Natural killer cell treated with Interleukin-12 subunit alpha and Interleukin-12 subunit beta and Interleukin-15 and Interleukin-18, amount 100 ng/mL, for 72 hours (primary cell): Measurements from ENCODE around the gene DSC1. TPM values are rescaled to one million over a fixed set of nuclear protein-coding genes. Genes with fewer than 3 reads are reported as not detected.
"Not testable (repeated sequence)": the region's sequence is repeated elsewhere in the genome, so short reads cannot be mapped to it uniquely, and the experiment has no call there.

Source experiments
- ATAC-seq, 2 donors: fragments of 150-1000 bp; cut with Tn5 transposase in 1 of 2; sonication (Bioruptor Pico), chemical (Tn5 transposase) in 1 of 2; 2 replicates each; pipeline ENCODE4 v1.10.0; 2021
- DNase-seq: peaks from one replicate; pipeline ENCODE4 v3.0.0; 2022; ENCODE audit warnings: low spot score
- H3K27ac Mint-ChIP-seq, 2 donors: 1 replicate in 1 of 2; 2 replicates in 1 of 2; pipeline ENCODE4 v1.8.0; 2022; ENCODE audit warnings: mixed read lengths in 2 of 2, mild to moderate bottlenecking in 1 of 2, moderate library complexity in 1 of 2
- H3K27me3 Mint-ChIP-seq, 2 donors: 1 replicate in 1 of 2; 2 replicates in 1 of 2; pipeline ENCODE4 v1.8.0; 2022; ENCODE audit warnings: mixed read lengths in 2 of 2
- H3K36me3 Mint-ChIP-seq: one replicate; pipeline ENCODE4 v1.8.0; 2022; ENCODE audit warnings: mixed read lengths
- H3K4me1 Mint-ChIP-seq, 2 donors: 1 replicate in 1 of 2; 2 replicates in 1 of 2; pipeline ENCODE4 v1.8.0; 2022; ENCODE audit warnings: low read depth in 2 of 2, mixed read lengths in 2 of 2, mild to moderate bottlenecking in 1 of 2
- H3K4me3 Mint-ChIP-seq: one replicate; pipeline ENCODE4 v1.8.0; 2022; ENCODE audit warnings: mixed read lengths
- H3K9me3 Mint-ChIP-seq: 2 replicates; pipeline ENCODE4 v1.8.0; 2022; ENCODE audit warnings: mixed read lengths
- total RNA-seq, 2 donors: library from RNA; stranded (reverse); gene quantifications; one replicate each; pipeline ENCODE4 v1.2.3, GENCODE V29; 2022

DSC1 gene
- total RNA-seq, 2 donors from 2014 or later = not detected

DNA sequence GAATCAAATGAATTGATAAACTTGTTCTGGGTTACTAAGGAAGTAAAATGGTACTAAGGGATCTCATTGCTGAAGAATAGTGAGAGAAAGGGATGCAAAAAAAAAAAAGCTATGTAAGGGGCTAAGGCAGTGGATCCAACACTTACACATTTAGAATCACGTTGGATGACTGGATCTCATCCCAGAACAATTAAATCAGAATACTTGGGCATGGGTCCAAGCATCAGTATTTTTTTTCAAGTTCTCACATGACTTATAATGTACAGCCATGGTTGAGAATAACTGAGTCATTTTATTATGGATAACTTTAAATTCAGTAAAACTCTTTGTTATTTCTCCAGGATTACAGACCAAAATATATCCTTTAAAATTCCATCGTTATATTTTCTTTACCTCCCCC lies 8.5 kb downstream of the DSC1 start:
- H3K9me3 Mint-ChIP-seq = peaks cover 3% of the 10 kb centered on the region
- no peaks in the 10 kb centered on the region for H3K27me3 Mint-ChIP-seq
- no peaks in the 10 kb centered on the region for H3K36me3 Mint-ChIP-seq
- no peaks in the 10 kb centered on the region for H3K4me1 Mint-ChIP-seq
- ATAC-seq (no peak), DNase-seq (no peak)
- no peak overlapping the region for H3K27ac Mint-ChIP-seq
- no peak overlapping the region for H3K4me3 Mint-ChIP-seq

DNA sequence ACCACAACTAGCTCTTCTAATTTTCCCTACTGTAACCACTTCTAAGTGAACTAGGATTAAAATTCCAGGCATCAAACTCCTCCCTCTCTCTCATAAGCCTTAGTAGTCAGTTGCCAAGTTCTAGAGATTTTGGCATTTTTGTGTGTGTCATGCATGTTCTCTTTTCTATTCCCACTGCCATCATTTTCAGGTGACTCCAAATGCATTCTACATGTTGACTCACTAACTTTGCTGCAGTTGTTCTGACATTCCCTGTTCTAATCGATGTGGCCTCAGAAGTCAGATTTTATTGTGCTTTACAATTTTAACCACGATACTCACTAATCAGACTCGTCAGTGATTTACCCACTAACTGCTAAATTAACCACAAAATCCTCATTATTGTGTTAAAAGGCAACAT lies 13.3 kb downstream of the DSC1 start:
- Mint-ChIP-seq H3K36me3 (no peaks in the 10 kb centered on the region), H3K4me3 (no peak overlapping the region), H3K27me3 (no peaks in the 10 kb centered on the region), H3K9me3 (peaks cover 4% of the 10 kb centered on the region), H3K4me1 (no peaks in the 10 kb centered on the region), H3K27ac (no peak overlapping the region)
- DNase-seq (no peak), ATAC-seq (no peak)

DNA sequence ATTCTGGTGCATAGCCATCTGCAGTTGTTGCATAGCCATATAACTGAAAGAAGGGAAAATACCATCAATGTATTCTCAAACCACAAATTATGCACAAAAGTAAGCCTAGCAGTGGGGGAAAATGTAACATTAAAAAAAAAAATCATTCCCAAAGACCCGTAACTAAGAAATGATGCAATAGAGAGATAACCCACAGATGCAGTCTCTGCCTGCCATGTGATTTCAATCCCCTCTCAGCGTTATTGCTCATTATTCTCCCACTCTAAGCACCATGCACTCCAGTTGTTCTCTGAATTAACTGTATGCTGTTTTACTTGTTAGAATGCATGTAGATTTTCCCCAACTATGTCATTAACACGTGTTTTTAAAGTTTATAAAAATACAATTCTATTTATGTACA lies 14.1 kb downstream of the DSC1 start:
- H3K27me3 Mint-ChIP-seq = no peaks in the 10 kb centered on the region
- no peak overlapping the region for H3K27ac Mint-ChIP-seq
- DNase-seq (no peak), ATAC-seq (no peak)
- H3K4me3 Mint-ChIP-seq = no peak overlapping the region
- H3K9me3 Mint-ChIP-seq = peaks cover 4% of the 10 kb centered on the region
- H3K4me1 Mint-ChIP-seq = no peaks in the 10 kb centered on the region
- no peaks in the 10 kb centered on the region for H3K36me3 Mint-ChIP-seq

DNA sequence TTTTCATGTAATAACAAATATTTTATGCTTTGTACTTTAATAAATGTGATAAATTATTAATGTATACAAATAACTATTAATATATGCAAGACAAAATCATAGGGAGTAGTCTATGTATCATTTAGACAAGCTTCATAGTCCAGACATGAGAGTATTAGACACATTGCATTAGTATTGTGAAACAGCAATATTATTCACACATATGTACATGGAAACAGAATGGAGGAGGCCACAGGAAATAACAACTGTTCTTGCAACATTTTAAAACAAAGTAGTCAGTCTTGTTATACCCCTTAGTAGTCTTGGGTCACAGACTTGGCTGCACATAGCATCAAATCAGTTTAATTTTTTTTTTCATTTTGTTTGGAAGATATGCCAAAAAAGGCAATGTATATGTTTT lies 15.8 kb downstream of the DSC1 start:
- H3K36me3 Mint-ChIP-seq = no peaks in the 10 kb centered on the region
- H3K4me3 Mint-ChIP-seq = no peak overlapping the region
- ATAC-seq = no peak
- no peak overlapping the region for H3K27ac Mint-ChIP-seq
- peaks cover 4% of the 10 kb centered on the region for H3K9me3 Mint-ChIP-seq
- H3K4me1 Mint-ChIP-seq = no peaks in the 10 kb centered on the region
- no peak for DNase-seq
- H3K27me3 Mint-ChIP-seq = no peaks in the 10 kb centered on the region

DNA sequence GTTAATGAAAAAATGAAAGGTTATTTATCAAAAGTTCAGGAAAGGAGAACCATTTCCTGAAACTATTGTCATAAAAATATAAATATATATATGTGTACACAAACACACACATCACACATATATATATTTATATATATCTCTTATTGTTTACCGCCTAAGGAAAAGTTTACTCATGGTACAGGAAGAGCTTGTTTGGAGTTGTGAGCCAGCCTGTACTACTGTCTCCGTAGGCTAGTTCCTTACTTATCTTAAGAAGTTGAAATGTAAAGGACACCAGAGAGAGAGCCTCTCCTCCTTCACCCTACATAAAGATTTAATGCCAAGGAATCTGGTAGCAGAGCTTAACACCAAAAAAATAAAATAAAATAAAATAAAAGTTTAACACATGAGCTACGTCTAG lies 19.6 kb downstream of the DSC1 start:
- no peak overlapping the region for H3K27ac Mint-ChIP-seq

DNA sequence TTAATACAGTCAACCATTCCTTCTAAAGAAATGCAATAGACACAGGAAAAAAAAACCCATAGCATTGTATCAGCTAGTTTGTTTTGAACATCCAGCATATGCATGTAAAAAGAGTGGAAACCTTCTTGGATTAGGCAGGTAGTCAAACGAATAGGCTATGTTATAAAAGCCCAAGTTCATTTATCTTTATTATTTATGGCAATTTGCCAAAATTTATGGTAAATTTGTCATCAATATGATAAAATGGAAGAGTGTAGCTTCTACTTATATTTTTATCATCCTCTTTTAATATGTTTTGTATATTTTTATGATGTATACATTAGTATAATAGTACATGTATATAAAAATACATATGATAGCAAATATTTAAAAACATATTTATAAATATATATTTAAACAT lies 23.9 kb downstream of the DSC1 start:
- Mint-ChIP-seq H3K4me3 (no peak overlapping the region), H3K27ac (no peak overlapping the region), H3K27me3 (no peaks in the 10 kb centered on the region), H3K9me3 (peaks cover 3% of the 10 kb centered on the region), H3K4me1 (no peaks in the 10 kb centered on the region), H3K36me3 (no peaks in the 10 kb centered on the region)
- DNase-seq (no peak), ATAC-seq (no peak)

More for the DNA sequence above, 19.6 kb downstream of the DSC1 start:
- Mint-ChIP-seq H3K36me3 (no peaks in the 10 kb centered on the region), H3K9me3 (peaks cover 4% of the 10 kb centered on the region), H3K4me1 (no peaks in the 10 kb centered on the region), H3K4me3 (no peak overlapping the region), H3K27me3 (no peaks in the 10 kb centered on the region)
- DNase-seq (no peak), ATAC-seq (no peak)

DNA sequence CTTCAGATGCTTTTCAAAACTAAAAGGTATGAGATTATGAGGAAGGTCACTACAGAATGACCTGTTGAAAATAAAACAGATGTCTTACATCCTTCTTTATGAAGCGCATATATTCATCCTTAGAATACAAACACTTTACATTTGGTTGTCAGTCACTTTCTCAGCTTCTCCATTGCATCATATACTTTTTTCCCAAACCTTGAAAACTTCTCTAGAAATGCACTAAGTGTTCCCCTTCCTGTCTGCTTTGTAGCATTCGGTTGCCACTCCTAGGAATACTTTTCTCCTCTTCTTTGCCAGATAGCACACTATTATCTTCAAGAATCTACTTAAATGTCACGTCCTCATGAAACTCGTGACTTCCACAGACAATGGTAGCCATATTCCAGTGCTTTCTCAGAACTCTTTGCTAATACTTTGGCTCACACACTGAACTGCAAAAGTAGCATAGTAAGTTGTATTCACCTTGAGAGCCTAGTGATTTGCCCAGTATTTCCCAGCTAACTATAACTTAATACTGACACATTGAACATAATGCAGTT lies 27.6 kb downstream of the DSC1 start:
- Mint-ChIP-seq H3K27me3 (no peaks in the 10 kb centered on the region), H3K36me3 (no peaks in the 10 kb centered on the region), H3K9me3 (peaks cover 6% of the 10 kb centered on the region), H3K27ac (no peak overlapping the region), H3K4me3 (no peak overlapping the region), H3K4me1 (no peaks in the 10 kb centered on the region)
- no peak for ATAC-seq
- no peak for DNase-seq

DNA sequence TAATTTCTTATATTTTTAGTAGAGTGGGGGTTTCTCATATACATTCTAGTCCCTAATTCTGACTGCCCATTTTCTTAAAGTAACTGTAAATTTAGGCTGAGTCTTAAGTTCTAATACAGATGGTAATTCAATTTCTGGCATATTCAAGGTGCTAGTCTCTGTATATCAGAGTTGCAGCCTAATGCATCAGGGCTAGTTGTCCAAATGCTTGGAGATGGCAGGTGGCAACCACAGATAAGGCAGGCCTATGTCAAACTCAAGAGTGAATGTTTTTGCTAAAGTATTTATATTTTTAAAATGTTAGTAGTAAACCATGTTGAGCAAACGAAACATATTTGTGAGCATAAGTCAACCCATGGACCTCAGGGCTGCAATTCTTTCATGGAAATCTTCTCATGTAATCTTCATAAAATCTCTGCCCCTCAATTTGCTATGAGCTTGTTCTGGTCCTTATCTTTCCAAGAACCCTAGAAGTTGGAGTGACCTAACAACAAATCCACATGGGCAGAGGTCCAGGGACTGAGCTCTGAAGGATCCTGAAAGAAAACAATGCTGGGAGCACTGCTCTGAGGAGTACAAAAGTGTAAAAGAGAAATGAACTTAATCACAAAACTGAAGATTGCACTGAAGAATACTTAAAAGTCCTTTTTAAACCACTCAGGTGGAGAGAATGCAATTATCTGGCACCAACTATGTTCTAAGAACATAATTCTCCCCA lies 33.1 kb downstream of the DSC1 start:
- no peaks in the 10 kb centered on the region for H3K4me1 Mint-ChIP-seq
- no peak for ATAC-seq
- H3K4me3 Mint-ChIP-seq = no peak overlapping the region
- H3K27me3 Mint-ChIP-seq = no peaks in the 10 kb centered on the region
- DNase-seq = no peak
- no peaks in the 10 kb centered on the region for H3K36me3 Mint-ChIP-seq
- H3K27ac Mint-ChIP-seq = no peak overlapping the region
- H3K9me3 Mint-ChIP-seq = peaks cover 3% of the 10 kb centered on the region

DNA sequence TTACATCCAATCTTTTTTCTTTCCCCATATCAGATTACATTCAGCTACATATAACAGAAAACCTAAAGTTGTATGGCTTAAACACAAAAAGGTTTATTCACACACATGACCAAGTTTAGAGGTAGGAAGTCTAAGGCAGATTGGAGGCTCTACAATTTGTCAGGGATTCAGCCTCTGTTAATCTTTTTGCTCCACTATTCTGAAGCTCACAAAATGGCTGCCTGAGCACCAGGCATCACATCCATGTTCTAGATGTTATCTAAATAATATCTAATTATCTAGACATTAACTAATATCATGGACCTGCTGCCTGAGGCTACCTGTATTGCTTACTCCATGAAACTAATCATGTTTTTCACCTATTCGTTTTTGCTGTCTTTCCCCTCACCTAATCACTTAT lies 36.8 kb downstream of the DSC1 start:
- Mint-ChIP-seq H3K9me3 (no peaks in the 10 kb centered on the region), H3K27ac (no peak overlapping the region), H3K36me3 (no peaks in the 10 kb centered on the region), H3K27me3 (no peaks in the 10 kb centered on the region), H3K4me3 (no peak overlapping the region), H3K4me1 (no peaks in the 10 kb centered on the region)
- DNase-seq = no peak
- no peak for ATAC-seq

DNA sequence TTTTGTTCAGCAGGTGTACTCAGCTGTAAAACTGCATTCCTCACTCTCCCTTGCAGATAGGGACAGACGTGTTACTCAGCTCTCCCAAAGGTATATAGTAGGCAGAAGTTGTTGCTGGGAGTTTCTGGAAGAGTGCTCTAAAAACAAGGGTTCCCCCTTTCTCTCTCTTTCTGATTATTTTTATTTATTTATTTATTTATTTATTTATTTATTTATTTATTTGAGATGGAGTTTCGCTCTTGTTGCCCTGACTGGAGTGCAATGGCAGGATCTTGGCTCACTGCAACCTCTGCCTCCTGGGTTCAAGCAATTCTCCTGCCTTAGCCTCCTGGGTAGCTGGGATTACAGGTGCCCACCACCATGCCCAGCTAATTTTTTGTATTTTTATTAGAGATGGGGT lies 39.5 kb downstream of the DSC1 start:
- DNase-seq, H3K4me1 Mint-ChIP-seq, H3K4me3 Mint-ChIP-seq, H3K27ac Mint-ChIP-seq, ATAC-seq, H3K9me3 Mint-ChIP-seq, H3K27me3 Mint-ChIP-seq, H3K36me3 Mint-ChIP-seq: not testable (repeated sequence)

DNA sequence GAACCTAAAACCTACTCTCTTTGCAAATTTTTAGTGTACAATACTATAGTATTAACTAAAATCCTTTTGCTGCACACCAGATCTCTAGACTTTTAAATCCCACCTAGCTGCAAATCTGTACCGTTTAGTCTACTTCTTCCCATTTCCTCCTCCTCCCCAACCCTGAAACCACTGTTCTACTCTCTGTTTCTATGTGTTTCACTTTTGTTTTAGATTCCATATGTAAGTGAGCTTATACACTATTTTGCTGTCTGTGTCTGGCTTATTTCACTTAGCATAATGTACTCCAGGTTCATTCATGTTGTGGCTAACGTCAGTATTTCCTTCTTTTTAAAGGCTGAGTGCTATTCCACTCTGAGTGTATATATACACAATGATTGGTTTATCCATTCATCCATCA lies 42.1 kb downstream of the DSC1 start:
- peaks cover 18% of the 10 kb centered on the region for H3K9me3 Mint-ChIP-seq

DNA sequence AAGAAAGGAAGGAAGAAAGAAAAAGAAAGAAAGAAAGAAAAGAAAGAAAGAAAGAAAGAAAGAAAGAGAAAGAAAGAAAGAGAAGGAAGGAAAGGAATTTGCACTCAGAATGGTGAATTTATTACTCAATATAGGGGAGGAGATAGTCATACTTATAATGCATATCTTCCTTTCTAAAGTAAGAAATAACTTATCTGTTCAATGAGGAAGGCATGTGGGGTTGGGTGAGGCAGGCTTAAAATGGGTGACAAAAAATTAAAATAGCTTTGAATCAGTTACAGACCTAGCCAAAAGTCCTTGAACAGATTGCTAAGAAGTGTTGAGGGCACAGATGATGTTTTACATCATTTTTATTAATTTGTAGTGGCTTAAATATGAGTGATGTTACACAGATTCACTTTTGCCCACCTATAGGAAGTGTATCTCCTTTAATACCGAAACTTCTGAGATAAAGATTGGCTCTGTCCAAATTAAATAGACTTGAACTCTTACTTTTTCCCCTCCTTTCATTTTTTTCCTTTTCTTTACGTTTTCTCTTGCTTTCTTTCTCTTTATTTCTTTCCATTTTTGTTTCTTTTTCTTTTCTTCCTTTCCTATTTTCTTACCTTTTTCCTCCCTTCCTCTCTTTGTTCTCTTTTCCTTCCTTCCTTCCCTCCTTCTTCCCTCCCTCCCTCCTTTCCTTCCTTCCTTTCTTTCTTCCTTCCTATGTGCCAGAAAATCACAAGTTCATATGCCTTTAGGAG lies 45.6 kb downstream of the DSC1 start:
- DNase-seq = no peak
- no peaks in the 10 kb centered on the region for H3K36me3 Mint-ChIP-seq

More for the DNA sequence above, 42.1 kb downstream of the DSC1 start:
- no peaks in the 10 kb centered on the region for H3K27me3 Mint-ChIP-seq
- H3K4me3 Mint-ChIP-seq = no peak overlapping the region
- no peaks in the 10 kb centered on the region for H3K4me1 Mint-ChIP-seq
- H3K27ac Mint-ChIP-seq = no peak overlapping the region
- no peaks in the 10 kb centered on the region for H3K36me3 Mint-ChIP-seq
- DNase-seq = no peak
- ATAC-seq = no peak

DNA sequence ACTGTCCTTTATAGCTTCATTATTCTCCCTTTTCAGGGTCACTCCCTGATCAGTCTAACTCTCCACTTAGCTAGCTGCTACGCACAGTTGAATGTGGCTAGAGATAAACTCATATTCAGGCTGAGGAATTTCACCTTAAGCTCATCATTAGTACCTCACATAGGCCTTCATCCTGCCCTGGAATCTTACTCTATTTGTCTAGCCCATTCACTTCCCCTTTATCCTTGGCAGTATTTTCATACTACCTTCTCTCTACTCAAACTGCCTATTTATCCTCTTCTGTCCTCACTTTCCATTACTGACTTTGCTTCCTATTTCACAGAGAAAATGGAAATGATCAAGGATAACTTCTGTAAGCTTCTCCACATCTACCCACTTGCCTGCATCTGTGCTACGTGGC lies 49.9 kb downstream of the DSC1 start:
- H3K36me3 Mint-ChIP-seq = no peaks in the 10 kb centered on the region
- no peaks in the 10 kb centered on the region for H3K27me3 Mint-ChIP-seq
- H3K4me1 Mint-ChIP-seq = no peaks in the 10 kb centered on the region

More for the DNA sequence above, 45.6 kb downstream of the DSC1 start:
- H3K4me3 Mint-ChIP-seq = no peak overlapping the region
- no peak for ATAC-seq
- H3K27me3 Mint-ChIP-seq = no peaks in the 10 kb centered on the region
- peaks cover 18% of the 10 kb centered on the region for H3K9me3 Mint-ChIP-seq
- no peaks in the 10 kb centered on the region for H3K4me1 Mint-ChIP-seq
- H3K27ac Mint-ChIP-seq = no peak overlapping the region

DNA sequence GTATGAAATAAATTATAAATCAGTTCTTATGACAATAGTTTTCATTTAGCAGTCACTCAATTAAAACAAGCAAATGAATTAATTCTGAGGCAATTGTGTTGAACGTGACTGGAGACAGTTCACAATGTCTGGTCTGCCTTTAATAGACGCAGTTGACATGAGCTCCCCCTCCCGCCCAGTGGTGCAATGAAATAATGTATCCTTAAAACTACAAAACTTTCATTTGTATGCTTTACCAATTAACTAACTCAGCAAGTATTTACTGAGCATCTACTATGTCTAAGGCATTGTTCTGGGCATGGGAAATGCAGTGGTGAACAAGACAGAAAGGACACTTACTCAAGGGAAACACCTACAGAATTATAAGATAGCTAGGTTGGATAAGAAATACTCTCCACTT lies 56.9 kb downstream of the DSC1 start:
- Mint-ChIP-seq H3K27me3 (peaks cover 0 to 4% of the 10 kb centered on the region in 2 donors), H3K9me3 (peaks cover 2% of the 10 kb centered on the region), H3K4me1 (no peaks in the 10 kb centered on the region), H3K36me3 (no peaks in the 10 kb centered on the region), H3K4me3 (no peak overlapping the region), H3K27ac (no peak overlapping the region)
- ATAC-seq (no peak), DNase-seq (no peak)

More for the DNA sequence above, 49.9 kb downstream of the DSC1 start:
- ATAC-seq (no peak), DNase-seq (no peak)
- no peak overlapping the region for H3K27ac Mint-ChIP-seq
- H3K9me3 Mint-ChIP-seq = peaks cover 8% of the 10 kb centered on the region
- H3K4me3 Mint-ChIP-seq = no peak overlapping the region
